Panc1 (cell line): ENCODE results near the gene FAM204A. TPM values are rescaled to one million over a fixed set of nuclear protein-coding genes. Genes with fewer than 3 reads are reported as not detected.

Experiments
- ATAC-seq: fragments of 200-7000 bp; cut with Tn5 transposase; 2 replicates; pipeline ENCODE4 v1.9.1; 2020; ENCODE audit warnings: mild to moderate bottlenecking, moderate library complexity
- BruUV-seq: library from RNA; stranded (reverse); fragments of 400-500 nt; replicated peaks from 2 replicates; lab custom pipeline; 2021; lab: Mats Ljungman, UMichigan
- CTCF ChIA-PET: fragments of 300-600 bp; sonication (Branson Sonifier 250); formaldehyde crosslinking; loops from one replicate; lab custom pipeline; 2022; ENCODE audit warnings: antibody characterized with exemption; lab: Charles Lee
- POLR2A ChIA-PET: fragments of 300-600 bp; sonication (Branson Sonifier 250); formaldehyde crosslinking; loops from one replicate; lab custom pipeline; 2022; ENCODE audit warnings: antibody characterized with exemption; lab: Charles Lee
- DNase-seq: peaks from one replicate; pipeline ENCODE4 v3.0.0-alpha.2; 2010; ENCODE audit warnings: low read depth, low spot score
- H3K27ac ChIP-seq: 2 replicates; pipeline ENCODE4 v1.5.1; 2011; ENCODE audit warnings: mild to moderate bottlenecking, low read length, inconsistent platforms
- H3K27me3 ChIP-seq: fragments of 200-500 bp; sonication (Bioruptor generic); 2 replicates; pipeline ENCODE4 v1.6.0; 2014; ENCODE audit warnings: low read length, inconsistent platforms; ENCODE audit not compliant: control insufficient read depth, insufficient read depth
- H3K36me3 ChIP-seq: fragments of 200-500 bp; sonication (Bioruptor generic); 2 replicates; pipeline ENCODE4 v1.5.1; 2014; ENCODE audit warnings: inconsistent platforms, mild to moderate bottlenecking, low read length, moderate library complexity; ENCODE audit not compliant: control insufficient read depth, insufficient read depth
- H3K4me1 ChIP-seq: 2 replicates; pipeline ENCODE4 v1.5.1; 2011; ENCODE audit warnings: inconsistent platforms, mild to moderate bottlenecking, low read length, moderate library complexity; ENCODE audit not compliant: control insufficient read depth, insufficient read depth
- H3K4me3 ChIP-seq, 2 experiments: 2 replicates each; pipeline ENCODE4 v1.5.1; 2011 to 2012; ENCODE audit warnings: low read depth in 2 of 2, low read length in 2 of 2, mild to moderate bottlenecking in 2 of 2, inconsistent platforms in 1 of 2, moderate library complexity in 1 of 2
- H3K9me3 ChIP-seq: fragments of 200-500 bp; sonication (Bioruptor generic); 2 replicates; pipeline ENCODE4 v1.5.1; 2014; ENCODE audit warnings: low read depth, mild to moderate bottlenecking, inconsistent platforms, low read length, moderate library complexity; ENCODE audit not compliant: control insufficient read depth, insufficient read depth
- CTCF ChIP-seq: fragments of 450-650 bp; IDR thresholded peaks from 2 replicates; pipeline ENCODE4 v1.5.1; 2017; ENCODE audit warnings: mild to moderate bottlenecking
- POLR2AphosphoS5 ChIP-seq: IDR thresholded peaks from 2 replicates; pipeline ENCODE4 v1.6.1; 2012; ENCODE audit warnings: mild to moderate bottlenecking, low read depth, low read length, moderate library complexity
- REST ChIP-seq, 2 experiments: IDR thresholded peaks; 2 replicates each; pipeline ENCODE4 v1.6.1; 2011 to 2012; ENCODE audit warnings: low read depth in 2 of 2, control low read depth in 1 of 2, low read length in 1 of 2, mild to moderate bottlenecking in 1 of 2, moderate library complexity in 1 of 2; ENCODE audit not compliant: insufficient read depth in 1 of 2
- SIN3A ChIP-seq: IDR thresholded peaks from 2 replicates; pipeline ENCODE4 v1.6.1; 2012; ENCODE audit warnings: low read depth, mild to moderate bottlenecking, low read length, moderate library complexity, borderline replicate concordance; ENCODE audit not compliant: insufficient read depth
- TCF7L2 ChIP-seq: IDR thresholded peaks from 2 replicates; pipeline ENCODE4 v1.6.1; 2011; ENCODE audit warnings: mild to moderate bottlenecking, low read depth, low read length, inconsistent platforms
- in situ Hi-C: cut with HindIII; loops from 2 replicates; pipeline ENCODE4 v1.10.0; 2016; ENCODE audit warnings: low sequenced_read_pairs, low pct_unique_long_range_greater_than_20kb
- intact Hi-C: fragments of 100-400 bp; cut with micrococcal nuclease; formaldehyde crosslinking; loops from one replicate; pipeline ENCODE4 v1.10.0; 2022; ENCODE audit not compliant: unreplicated experiment
- total RNA-seq: library from RNA; stranded (reverse); gene quantifications from one replicate; pipeline ENCODE4 v1.2.1, GENCODE V29; 2021; ENCODE audit not compliant: unreplicated experiment

FAM204A gene
- total RNA-seq, 1 experiment from 2014 or later: 69.1 TPM

- in situ Hi-C loops: no loop called here
- ChIA-PET POLR2A (no interaction called here), CTCF (no interaction called here)
- TF ChIP-seq REST (IDR thresholded peaks at IDR 0.05; ENCODE audit: insufficient read depth in 1 of 2, low read depth in 2 of 2, low read length in 1 of 2) (no peak), SIN3A (no peak), CTCF (no peak), TCF7L2 (no peak), POLR2AphosphoS5 (no peak)
- Histone ChIP-seq H3K9me3 (no peaks in the 10 kb centered on the region), H3K27me3 (no peaks in the 10 kb centered on the region), H3K4me1 (no peaks in the 10 kb centered on the region), H3K36me3 (peaks cover 23% of the 10 kb centered on the region), H3K27ac (no peak overlapping the region), H3K4me3 (no peak overlapping the region)
- no TSS peak for BruUV-seq
- ATAC-seq (no peak), DNase-seq (no peak)
- intact Hi-C loops: no loop called here
These were observed 18.0 kb downstream of the FAM204A start for GRCh38 chr10:118324140-118324539.

DNA sequence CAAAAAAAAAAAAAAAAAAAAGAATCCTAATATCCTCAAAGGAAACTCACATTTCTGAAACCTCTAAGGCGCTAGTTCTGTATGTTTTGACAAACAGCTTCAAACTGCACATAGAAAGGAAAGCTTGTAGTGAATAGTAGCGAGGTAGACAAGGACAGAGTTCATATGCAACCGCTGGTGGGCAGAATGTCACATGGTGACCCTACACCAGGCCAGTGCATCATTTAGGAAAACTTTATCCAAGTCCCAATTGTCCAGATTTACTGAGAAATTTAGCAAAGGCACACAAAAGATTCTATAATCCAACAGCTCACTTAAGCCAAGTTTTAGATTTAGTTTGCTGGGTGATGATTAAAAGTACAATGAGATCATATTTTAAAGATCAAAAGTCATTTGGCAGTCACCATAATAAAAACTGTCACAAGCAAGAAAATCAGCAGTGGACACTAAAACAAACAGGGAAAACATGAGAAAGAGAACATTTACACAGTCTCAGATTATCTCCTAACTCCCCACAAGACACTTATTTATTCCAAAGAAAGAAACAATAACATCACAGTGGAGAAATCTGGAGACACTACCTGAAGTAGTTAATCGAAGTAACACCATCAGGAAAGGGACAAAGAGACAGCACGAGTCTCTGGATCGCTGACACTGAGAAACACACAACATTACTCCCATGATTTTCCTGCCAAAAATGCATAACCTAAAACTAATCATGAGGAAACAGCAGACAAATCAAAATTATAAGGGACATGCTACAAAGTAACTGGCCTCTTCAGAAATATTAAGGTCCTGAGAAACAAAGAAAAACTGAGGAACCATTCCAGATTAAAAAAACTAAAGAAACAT lies 20.2 kb downstream of the FAM204A start:
- in situ Hi-C loops: no loop called here
- TF ChIP-seq TCF7L2 (no peak), REST (IDR thresholded peaks at IDR 0.05; ENCODE audit: insufficient read depth in 1 of 2, low read depth in 2 of 2, low read length in 1 of 2) (no peak), POLR2AphosphoS5 (no peak), SIN3A (no peak), CTCF (no peak)
- Histone ChIP-seq H3K36me3 (peaks cover 25% of the 10 kb centered on the region), H3K27ac (no peak overlapping the region), H3K27me3 (no peaks in the 10 kb centered on the region), H3K4me3 (no peak overlapping the region), H3K9me3 (no peaks in the 10 kb centered on the region), H3K4me1 (no peaks in the 10 kb centered on the region)
- DNase-seq: no peak
- ChIA-PET POLR2A (interaction anchor here (0.6 kb wide), 1 partner anchor 661 kb away, joined by 11 read pairs; no protein-coding TSS in a partner anchor), CTCF (no interaction called here)
- no peak for ATAC-seq
- no TSS peak for BruUV-seq
- intact Hi-C loops: no loop called here
